Measurements from ENCODE around the gene LONP1.

DNA sequence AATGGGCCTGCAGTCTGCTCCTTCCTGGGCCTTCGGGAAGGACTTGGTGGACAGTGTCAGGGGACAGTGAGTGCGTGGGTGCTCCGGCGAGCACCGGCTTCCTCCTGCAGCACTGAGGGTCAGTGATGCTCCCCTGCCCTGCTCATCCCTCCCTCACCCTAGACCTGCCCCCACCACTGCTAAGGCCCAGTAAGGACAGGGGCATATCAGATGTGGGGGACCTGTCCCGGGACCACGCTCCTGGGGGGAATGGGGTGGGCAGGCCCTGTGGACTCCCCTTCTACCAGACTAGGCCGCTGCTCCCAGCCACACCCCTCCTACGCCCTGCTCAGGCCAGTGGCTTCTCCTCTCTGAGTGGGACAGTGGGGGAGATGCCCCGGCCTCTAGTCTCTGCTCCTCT, 42.8 kb downstream of the LONP1 start:
- TF ChIP-seq, protein P1, sequence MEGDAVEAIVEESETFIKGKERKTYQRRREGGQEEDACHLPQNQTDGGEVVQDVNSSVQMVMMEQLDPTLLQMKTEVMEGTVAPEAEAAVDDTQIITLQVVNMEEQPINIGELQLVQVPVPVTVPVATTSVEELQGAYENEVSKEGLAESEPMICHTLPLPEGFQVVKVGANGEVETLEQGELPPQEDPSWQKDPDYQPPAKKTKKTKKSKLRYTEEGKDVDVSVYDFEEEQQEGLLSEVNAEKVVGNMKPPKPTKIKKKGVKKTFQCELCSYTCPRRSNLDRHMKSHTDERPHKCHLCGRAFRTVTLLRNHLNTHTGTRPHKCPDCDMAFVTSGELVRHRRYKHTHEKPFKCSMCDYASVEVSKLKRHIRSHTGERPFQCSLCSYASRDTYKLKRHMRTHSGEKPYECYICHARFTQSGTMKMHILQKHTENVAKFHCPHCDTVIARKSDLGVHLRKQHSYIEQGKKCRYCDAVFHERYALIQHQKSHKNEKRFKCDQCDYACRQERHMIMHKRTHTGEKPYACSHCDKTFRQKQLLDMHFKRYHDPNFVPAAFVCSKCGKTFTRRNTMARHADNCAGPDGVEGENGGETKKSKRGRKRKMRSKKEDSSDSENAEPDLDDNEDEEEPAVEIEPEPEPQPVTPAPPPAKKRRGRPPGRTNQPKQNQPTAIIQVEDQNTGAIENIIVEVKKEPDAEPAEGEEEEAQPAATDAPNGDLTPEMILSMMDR (IDR thresholded peaks at IDR 0.05; ENCODE audit: control extremely low read depth in 1 of 3, insufficient read depth in 1 of 3, low read depth in 1 of 3, low read length in 3 of 3) = no peak
- TF ChIP-seq ZNF274 (IDR thresholded peaks at IDR 0.05; ENCODE audit: borderline replicate concordance, extremely low read depth, low read length) = no peak
- no peak for TF ChIP-seq SIRT6 (IDR thresholded peaks at IDR 0.05; ENCODE audit: low read length)
- no peak for TF ChIP-seq BRCA1 (IDR thresholded peaks at IDR 0.05; ENCODE audit: low read depth, low read length)
- no peak for TF ChIP-seq TBP (IDR thresholded peaks at IDR 0.05; ENCODE audit: low read depth, low read length)
- no peak for TF ChIP-seq SP1 (IDR thresholded peaks at IDR 0.05; ENCODE audit: low read depth, low read length)
- TF ChIP-seq YY1 (IDR thresholded peaks at IDR 0.05; ENCODE audit: low read depth, low read length) = no peak
- TF ChIP-seq CHD2 (IDR thresholded peaks at IDR 0.05; ENCODE audit: low read length) = no peak
- no peak for TF ChIP-seq RXRA (IDR thresholded peaks at IDR 0.05; ENCODE audit: insufficient read depth, low read depth, low read length)

Data from H1 (cell line).